Measurements from ENCODE around the gene RSPO4. TPM values are rescaled to one million over a fixed set of nuclear protein-coding genes. Genes with fewer than 3 reads are reported as not detected.
A peak's percentile ranks its signal among the peaks of the same experiment; 100 is the strongest.

Gene RSPO4
- total RNA-seq, 2 experiments from 2014 or later: not detected

GRCh38 chr20:961768-962167 lies 40.3 kb downstream of the RSPO4 start:
- Mint-ChIP-seq H3K36me3 (ENCODE audit: low read depth) (no peaks in the 10 kb centered on the region), H3K27me3 (ENCODE audit: low read depth) (no peaks in the 10 kb centered on the region)

GRCh38 chr20:959996-960615 lies 42.0 kb downstream of the RSPO4 start:
- Mint-ChIP-seq H3K27me3 (ENCODE audit: low read depth) (peaks cover 8% of the 10 kb centered on the region), H3K4me3 (no peak overlapping the region), H3K36me3 (ENCODE audit: low read depth) (no peaks in the 10 kb centered on the region), H3K9me3 (ENCODE audit: insufficient read depth) (no peaks in the 10 kb centered on the region), H3K27ac (no peak overlapping the region), H3K4me1 (ENCODE audit: low read depth) (no peaks in the 10 kb centered on the region)
- CTCF ChIA-PET: interaction anchor here (0.9 to 5.8 kb wide), 2 partner anchors 143 to 253 kb away, joined by 3 to 143 read pairs; no protein-coding TSS in a partner anchor
- POLR2A ChIA-PET: no interaction called here
- DNase-seq: no peak
- no peak for ATAC-seq

More at GRCh38 chr20:961768-962167, 40.3 kb downstream of the RSPO4 start:
- Mint-ChIP-seq H3K27ac (no peak overlapping the region), H3K4me3 (no peak overlapping the region), H3K4me1 (ENCODE audit: low read depth) (no peaks in the 10 kb centered on the region), H3K9me3 (ENCODE audit: insufficient read depth) (no peaks in the 10 kb centered on the region)
- no peak for DNase-seq
- ChIA-PET CTCF (interaction anchor here (0.9 kb wide), 1 partner anchor 146 kb away, joined by 3 read pairs; no protein-coding TSS in a partner anchor), POLR2A (no interaction called here)
- no peak for ATAC-seq

- POLR2A ChIA-PET: no interaction called here
- CTCF ChIA-PET: interaction anchor here (0.7 to 5.8 kb wide), 5 partner anchors 9 to 254 kb away, joined by 3 to 143 read pairs (median 22); no protein-coding TSS in a partner anchor
- H3K36me3 Mint-ChIP-seq (ENCODE audit: low read depth): no peaks in the 10 kb centered on the region
- H3K27ac Mint-ChIP-seq: no peak overlapping the region
- H3K4me3 Mint-ChIP-seq: no peak overlapping the region
- peaks cover 14% of the 10 kb centered on the region for H3K27me3 Mint-ChIP-seq (ENCODE audit: low read depth)
- DNase-seq: no peak
- ATAC-seq: no peak
- no peaks in the 10 kb centered on the region for H3K9me3 Mint-ChIP-seq (ENCODE audit: insufficient read depth)
- H3K4me1 Mint-ChIP-seq (ENCODE audit: low read depth): no peaks in the 10 kb centered on the region
Measured at GRCh38 chr20:958936-959815, 42.9 kb downstream of the RSPO4 start.

GRCh38 chr20:957544-957943 lies 44.6 kb downstream of the RSPO4 start:
- no peaks in the 10 kb centered on the region for H3K9me3 Mint-ChIP-seq (ENCODE audit: insufficient read depth)
- DNase-seq (no peak), ATAC-seq (no peak)
- H3K36me3 Mint-ChIP-seq (ENCODE audit: low read depth): no peaks in the 10 kb centered on the region
- ChIA-PET CTCF (interaction anchor here (0.9 to 5.8 kb wide), 16 partner anchors 10 to 256 kb away, joined by 3 to 143 read pairs (median 14); partner anchors contain the start of gene FAM110A), POLR2A (no interaction called here)
- no peaks in the 10 kb centered on the region for H3K4me1 Mint-ChIP-seq (ENCODE audit: low read depth)
- peaks cover 14% of the 10 kb centered on the region for H3K27me3 Mint-ChIP-seq (ENCODE audit: low read depth)
- H3K27ac Mint-ChIP-seq: no peak overlapping the region
- H3K4me3 Mint-ChIP-seq: no peak overlapping the region

GRCh38 chr20:956330-956951 lies 45.7 kb downstream of the RSPO4 start:
- POLR2A ChIA-PET: no interaction called here
- H3K4me1 Mint-ChIP-seq (ENCODE audit: low read depth): no peaks in the 10 kb centered on the region

GRCh38 chr20:955656-956055 lies 46.5 kb downstream of the RSPO4 start:
- POLR2A ChIA-PET: interaction anchor here (1.0 kb wide), 1 partner anchor 140 kb away, joined by 3 read pairs; no protein-coding TSS in a partner anchor
- H3K27ac Mint-ChIP-seq: no peak overlapping the region

More at GRCh38 chr20:956330-956951, 45.7 kb downstream of the RSPO4 start:
- Mint-ChIP-seq H3K9me3 (ENCODE audit: insufficient read depth) (no peaks in the 10 kb centered on the region), H3K4me3 (no peak overlapping the region), H3K36me3 (ENCODE audit: low read depth) (no peaks in the 10 kb centered on the region), H3K27ac (no peak overlapping the region), H3K27me3 (ENCODE audit: low read depth) (peaks cover 20% of the 10 kb centered on the region)
- peak; percentile 84 for ATAC-seq
- DNase-seq: peak; percentile 80
- CTCF ChIA-PET: interaction anchor here (0.6 to 5.8 kb wide), 41 partner anchors 10 to 289 kb away, joined by 3 to 143 read pairs (median 4); partner anchors contain the start of gene FAM110A

GRCh38 chr20:955111-955510 lies 47.0 kb downstream of the RSPO4 start:
- H3K9me3 Mint-ChIP-seq (ENCODE audit: insufficient read depth): no peaks in the 10 kb centered on the region
- no peak overlapping the region for H3K27ac Mint-ChIP-seq
- H3K4me1 Mint-ChIP-seq (ENCODE audit: low read depth): no peaks in the 10 kb centered on the region
- no peak for ATAC-seq
- peaks cover 22% of the 10 kb centered on the region for H3K27me3 Mint-ChIP-seq (ENCODE audit: low read depth)
- DNase-seq: no peak
- POLR2A ChIA-PET: interaction anchor here (1.0 kb wide), 1 partner anchor 139 kb away, joined by 3 read pairs; no protein-coding TSS in a partner anchor
- CTCF ChIA-PET: interaction anchor here (0.8 to 5.8 kb wide), 19 partner anchors 8 to 258 kb away, joined by 3 to 143 read pairs (median 6); partner anchors contain the start of gene FAM110A
- no peaks in the 10 kb centered on the region for H3K36me3 Mint-ChIP-seq (ENCODE audit: low read depth)
- no peak overlapping the region for H3K4me3 Mint-ChIP-seq

More at GRCh38 chr20:955656-956055, 46.5 kb downstream of the RSPO4 start:
- Mint-ChIP-seq H3K36me3 (ENCODE audit: low read depth) (no peaks in the 10 kb centered on the region), H3K4me1 (ENCODE audit: low read depth) (no peaks in the 10 kb centered on the region), H3K4me3 (no peak overlapping the region), H3K27me3 (ENCODE audit: low read depth) (peaks cover 22% of the 10 kb centered on the region), H3K9me3 (ENCODE audit: insufficient read depth) (no peaks in the 10 kb centered on the region)
- ATAC-seq (no peak), DNase-seq (no peak)
- CTCF ChIA-PET: interaction anchor here (0.8 to 5.8 kb wide), 34 partner anchors 9 to 288 kb away, joined by 3 to 143 read pairs (median 4); partner anchors contain the start of gene FAM110A

GRCh38 chr20:953742-954141 lies 48.4 kb downstream of the RSPO4 start:
- ATAC-seq (no peak), DNase-seq (no peak)
- no peaks in the 10 kb centered on the region for H3K9me3 Mint-ChIP-seq (ENCODE audit: insufficient read depth)
- no peak overlapping the region for H3K4me3 Mint-ChIP-seq
- ChIA-PET POLR2A (no interaction called here), CTCF (no interaction called here)
- no peaks in the 10 kb centered on the region for H3K4me1 Mint-ChIP-seq (ENCODE audit: low read depth)
- peaks cover 29% of the 10 kb centered on the region for H3K27me3 Mint-ChIP-seq (ENCODE audit: low read depth)
- H3K36me3 Mint-ChIP-seq (ENCODE audit: low read depth): no peaks in the 10 kb centered on the region
- no peak overlapping the region for H3K27ac Mint-ChIP-seq

- Mint-ChIP-seq H3K27me3 (ENCODE audit: low read depth) (peaks cover 37% of the 10 kb centered on the region), H3K27ac (no peak overlapping the region), H3K4me1 (ENCODE audit: low read depth) (no peaks in the 10 kb centered on the region), H3K36me3 (ENCODE audit: low read depth) (no peaks in the 10 kb centered on the region), H3K4me3 (no peak overlapping the region), H3K9me3 (ENCODE audit: insufficient read depth) (no peaks in the 10 kb centered on the region)
- CTCF ChIA-PET: interaction anchor here (1.0 to 1.3 kb wide), 2 partner anchors 136 to 157 kb away, joined by 3 read pairs; no protein-coding TSS in a partner anchor
- POLR2A ChIA-PET: no interaction called here
- no peak for DNase-seq
- ATAC-seq: no peak
Measured at GRCh38 chr20:952196-952795, 49.8 kb downstream of the RSPO4 start.

GRCh38 chr20:951384-952169 lies 50.5 kb downstream of the RSPO4 start:
- no peak overlapping the region for H3K4me3 Mint-ChIP-seq
- H3K27ac Mint-ChIP-seq: no peak overlapping the region
- no peak for DNase-seq
- peaks cover 38% of the 10 kb centered on the region for H3K27me3 Mint-ChIP-seq (ENCODE audit: low read depth)
- CTCF ChIA-PET: interaction anchor here (1.3 kb wide), 1 partner anchor 157 kb away, joined by 3 read pairs; no protein-coding TSS in a partner anchor
- no peak for ATAC-seq
- H3K36me3 Mint-ChIP-seq (ENCODE audit: low read depth): no peaks in the 10 kb centered on the region
- H3K9me3 Mint-ChIP-seq (ENCODE audit: insufficient read depth): no peaks in the 10 kb centered on the region
- no peaks in the 10 kb centered on the region for H3K4me1 Mint-ChIP-seq (ENCODE audit: low read depth)
- POLR2A ChIA-PET: no interaction called here
